Stimulated activated naive CD4-positive, alpha-beta T cell (primary cell): ENCODE measurements around the gene TAF11L12.
"Not testable (repeated sequence)": the region's sequence is repeated elsewhere in the genome, so short reads cannot be mapped to it uniquely, and the experiment has no call there.

ENCODE experiments used
- DNase-seq, 6 experiments: peaks; one replicate each; lab custom pipeline; 2025; lab: John Stamatoyannopoulos, UW

TAF11L12 gene

GRCh38 chr5:17610092-17610491 lies at the start of gene TAF11L12:
TAF11L12 (plus strand) TSS chr5:17610392.
- DNase-seq = not testable (repeated sequence)

GRCh38 chr5:17585658-17586057 lies 24.5 kb upstream of the TAF11L12 start, which contains the start of gene TAF11L7:
TAF11L7 (minus strand) TSS chr5:17585758.
- DNase-seq = not testable (repeated sequence)

- DNase-seq = not testable (repeated sequence)
These were observed 19.3 kb upstream of the TAF11L12 start, which contains the start of gene TAF11L8 for GRCh38 chr5:17590860-17591259. TAF11L8 (minus strand) TSS chr5:17590960.

GRCh38 chr5:17594255-17594654 lies 15.9 kb upstream of the TAF11L12 start, which contains the start of gene TAF11L9:
TAF11L9 (minus strand) TSS chr5:17594394.
- DNase-seq = not testable (repeated sequence)

GRCh38 chr5:17597728-17598127 lies 12.5 kb upstream of the TAF11L12 start, which contains the start of gene TAF11L10:
TAF11L10 (minus strand) TSS chr5:17597828.
- DNase-seq = not testable (repeated sequence)

GRCh38 chr5:17603880-17604279 lies 6.3 kb upstream of the TAF11L12 start, which contains the start of gene TAF11L11:
TAF11L11 (plus strand) TSS chr5:17604183.
- DNase-seq = not testable (repeated sequence)

- DNase-seq = no peak
These were observed 5.2 kb upstream of the TAF11L12 start for GRCh38 chr5:17604951-17605350.

GRCh38 chr5:17607461-17607860 lies 2.7 kb upstream of the TAF11L12 start:
- DNase-seq = not testable (repeated sequence)

- no peak for DNase-seq
These were observed 4.8 kb downstream of the TAF11L12 start for GRCh38 chr5:17614872-17615605.

GRCh38 chr5:17619354-17619753 lies 9.2 kb downstream of the TAF11L12 start:
- DNase-seq = no peak

- DNase-seq = no peak
These were observed 10.4 kb downstream of the TAF11L12 start for GRCh38 chr5:17620627-17621026.

GRCh38 chr5:17625686-17626085 lies 15.5 kb downstream of the TAF11L12 start:
- DNase-seq = no peak

- not testable (repeated sequence) for DNase-seq
These were observed 21.6 kb downstream of the TAF11L12 start, which contains the start of gene TAF11L13 for GRCh38 chr5:17631788-17632187. TAF11L13 (plus strand) TSS chr5:17632088.

GRCh38 chr5:17634160-17634559 lies 24.0 kb downstream of the TAF11L12 start, which contains the start of gene TAF11L14:
TAF11L14 (plus strand) TSS chr5:17634460.
- DNase-seq = no peak

- DNase-seq = not testable (repeated sequence)
These were observed 39.0 kb downstream of the TAF11L12 start for GRCh38 chr5:17649232-17649631.

- DNase-seq = not testable (repeated sequence)
These were observed 45.1 kb downstream of the TAF11L12 start for GRCh38 chr5:17655201-17655759.

GRCh38 chr5:17655921-17656320 lies 45.7 kb downstream of the TAF11L12 start:
- no peak for DNase-seq
